ENCODE measurements around the gene ZNF385C. TPM values are rescaled to one million over a fixed set of nuclear protein-coding genes. Genes with fewer than 3 reads are reported as not detected.

The ZNF385C gene
- total and polyA plus RNA-seq, 2 of the 13 experiments (the other 11 are each of a cell fraction or from before 2014, with no cell fraction given), result 2.3 to 6.1 TPM

DNA sequence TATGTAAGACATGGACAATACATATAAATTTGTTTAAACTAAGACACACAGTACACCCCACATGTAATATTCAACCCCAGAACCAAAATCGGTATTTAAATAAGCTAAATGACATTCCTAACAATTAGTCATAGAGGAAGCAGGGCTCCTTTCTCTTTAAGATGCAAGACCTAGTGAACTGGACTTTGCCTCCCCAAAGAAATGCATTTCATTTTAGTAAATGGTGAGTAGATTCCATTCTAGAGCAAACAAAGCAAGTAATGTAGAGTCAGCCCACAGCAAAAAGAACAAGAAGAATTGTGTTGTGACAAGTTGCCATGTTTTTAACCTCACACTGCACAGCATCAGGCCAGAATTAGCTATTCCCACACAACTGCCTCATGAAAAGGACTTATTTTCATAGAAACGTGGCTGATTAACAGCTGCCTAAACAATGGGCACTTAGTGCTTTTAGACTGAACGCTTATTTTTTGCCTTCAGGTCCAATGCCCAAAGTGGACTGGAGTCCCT lies 95.4 kb downstream of the ZNF385C start (continued):
- TF ChIP-seq, protein P1, sequence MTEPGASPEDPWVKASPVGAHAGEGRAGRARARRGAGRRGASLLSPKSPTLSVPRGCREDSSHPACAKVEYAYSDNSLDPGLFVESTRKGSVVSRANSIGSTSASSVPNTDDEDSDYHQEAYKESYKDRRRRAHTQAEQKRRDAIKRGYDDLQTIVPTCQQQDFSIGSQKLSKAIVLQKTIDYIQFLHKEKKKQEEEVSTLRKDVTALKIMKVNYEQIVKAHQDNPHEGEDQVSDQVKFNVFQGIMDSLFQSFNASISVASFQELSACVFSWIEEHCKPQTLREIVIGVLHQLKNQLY (CRISPR knock-in tag; IDR thresholded peaks at IDR 0.05), result no peak
- TF ChIP-seq ETV6 (CRISPR knock-in tag; conservative IDR thresholded peaks at IDR 0.05), result no peak
- TF ChIP-seq, protein P2, sequence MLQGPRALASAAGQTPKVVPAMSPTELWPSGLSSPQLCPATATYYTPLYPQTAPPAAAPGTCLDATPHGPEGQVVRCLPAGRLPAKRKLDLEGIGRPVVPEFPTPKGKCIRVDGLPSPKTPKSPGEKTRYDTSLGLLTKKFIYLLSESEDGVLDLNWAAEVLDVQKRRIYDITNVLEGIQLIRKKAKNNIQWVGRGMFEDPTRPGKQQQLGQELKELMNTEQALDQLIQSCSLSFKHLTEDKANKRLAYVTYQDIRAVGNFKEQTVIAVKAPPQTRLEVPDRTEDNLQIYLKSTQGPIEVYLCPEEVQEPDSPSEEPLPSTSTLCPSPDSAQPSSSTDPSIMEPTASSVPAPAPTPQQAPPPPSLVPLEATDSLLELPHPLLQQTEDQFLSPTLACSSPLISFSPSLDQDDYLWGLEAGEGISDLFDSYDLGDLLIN (CRISPR knock-in tag; IDR thresholded peaks at IDR 0.05; ENCODE audit: borderline replicate concordance), result no peak
- TF ChIP-seq, protein P3, sequence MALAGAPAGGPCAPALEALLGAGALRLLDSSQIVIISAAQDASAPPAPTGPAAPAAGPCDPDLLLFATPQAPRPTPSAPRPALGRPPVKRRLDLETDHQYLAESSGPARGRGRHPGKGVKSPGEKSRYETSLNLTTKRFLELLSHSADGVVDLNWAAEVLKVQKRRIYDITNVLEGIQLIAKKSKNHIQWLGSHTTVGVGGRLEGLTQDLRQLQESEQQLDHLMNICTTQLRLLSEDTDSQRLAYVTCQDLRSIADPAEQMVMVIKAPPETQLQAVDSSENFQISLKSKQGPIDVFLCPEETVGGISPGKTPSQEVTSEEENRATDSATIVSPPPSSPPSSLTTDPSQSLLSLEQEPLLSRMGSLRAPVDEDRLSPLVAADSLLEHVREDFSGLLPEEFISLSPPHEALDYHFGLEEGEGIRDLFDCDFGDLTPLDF (CRISPR knock-in tag; IDR thresholded peaks at IDR 0.05), result no peak
- no peak for TF ChIP-seq ATM (IDR thresholded peaks at IDR 0.05; ENCODE audit: borderline replicate concordance)
- TF ChIP-seq, protein P4, sequence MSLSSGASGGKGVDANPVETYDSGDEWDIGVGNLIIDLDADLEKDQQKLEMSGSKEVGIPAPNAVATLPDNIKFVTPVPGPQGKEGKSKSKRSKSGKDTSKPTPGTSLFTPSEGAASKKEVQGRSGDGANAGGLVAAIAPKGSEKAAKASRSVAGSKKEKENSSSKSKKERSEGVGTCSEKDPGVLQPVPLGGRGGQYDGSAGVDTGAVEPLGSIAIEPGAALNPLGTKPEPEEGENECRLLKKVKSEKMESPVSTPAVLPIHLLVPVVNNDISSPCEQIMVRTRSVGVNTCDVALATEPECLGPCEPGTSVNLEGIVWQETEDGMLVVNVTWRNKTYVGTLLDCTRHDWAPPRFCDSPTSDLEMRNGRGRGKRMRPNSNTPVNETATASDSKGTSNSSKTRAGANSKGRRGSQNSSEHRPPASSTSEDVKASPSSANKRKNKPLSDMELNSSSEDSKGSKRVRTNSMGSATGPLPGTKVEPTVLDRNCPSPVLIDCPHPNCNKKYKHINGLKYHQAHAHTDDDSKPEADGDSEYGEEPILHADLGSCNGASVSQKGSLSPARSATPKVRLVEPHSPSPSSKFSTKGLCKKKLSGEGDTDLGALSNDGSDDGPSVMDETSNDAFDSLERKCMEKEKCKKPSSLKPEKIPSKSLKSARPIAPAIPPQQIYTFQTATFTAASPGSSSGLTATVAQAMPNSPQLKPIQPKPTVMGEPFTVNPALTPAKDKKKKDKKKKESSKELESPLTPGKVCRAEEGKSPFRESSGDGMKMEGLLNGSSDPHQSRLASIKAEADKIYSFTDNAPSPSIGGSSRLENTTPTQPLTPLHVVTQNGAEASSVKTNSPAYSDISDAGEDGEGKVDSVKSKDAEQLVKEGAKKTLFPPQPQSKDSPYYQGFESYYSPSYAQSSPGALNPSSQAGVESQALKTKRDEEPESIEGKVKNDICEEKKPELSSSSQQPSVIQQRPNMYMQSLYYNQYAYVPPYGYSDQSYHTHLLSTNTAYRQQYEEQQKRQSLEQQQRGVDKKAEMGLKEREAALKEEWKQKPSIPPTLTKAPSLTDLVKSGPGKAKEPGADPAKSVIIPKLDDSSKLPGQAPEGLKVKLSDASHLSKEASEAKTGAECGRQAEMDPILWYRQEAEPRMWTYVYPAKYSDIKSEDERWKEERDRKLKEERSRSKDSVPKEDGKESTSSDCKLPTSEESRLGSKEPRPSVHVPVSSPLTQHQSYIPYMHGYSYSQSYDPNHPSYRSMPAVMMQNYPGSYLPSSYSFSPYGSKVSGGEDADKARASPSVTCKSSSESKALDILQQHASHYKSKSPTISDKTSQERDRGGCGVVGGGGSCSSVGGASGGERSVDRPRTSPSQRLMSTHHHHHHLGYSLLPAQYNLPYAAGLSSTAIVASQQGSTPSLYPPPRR (CRISPR knock-in tag; IDR thresholded peaks at IDR 0.05; ENCODE audit: borderline replicate concordance), result no peak
- TF ChIP-seq GTF3A (CRISPR knock-in tag; conservative IDR thresholded peaks at IDR 0.05), result no peak
- TF ChIP-seq, protein P5, sequence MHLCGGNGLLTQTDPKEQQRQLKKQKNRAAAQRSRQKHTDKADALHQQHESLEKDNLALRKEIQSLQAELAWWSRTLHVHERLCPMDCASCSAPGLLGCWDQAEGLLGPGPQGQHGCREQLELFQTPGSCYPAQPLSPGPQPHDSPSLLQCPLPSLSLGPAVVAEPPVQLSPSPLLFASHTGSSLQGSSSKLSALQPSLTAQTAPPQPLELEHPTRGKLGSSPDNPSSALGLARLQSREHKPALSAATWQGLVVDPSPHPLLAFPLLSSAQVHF (CRISPR knock-in tag; IDR thresholded peaks at IDR 0.05), result no peak
- 0 out of 2 replicates have a peak, but pooled peaks have one; percentile 17 for TF ChIP-seq RXRB (CRISPR knock-in tag; IDR thresholded peaks at IDR 0.05; ENCODE audit: borderline replicate concordance)
- TF ChIP-seq SRY (CRISPR knock-in tag; IDR thresholded peaks at IDR 0.05), result no peak
- no peak; the same call in 1 of the 2 replicates for TF ChIP-seq YEATS2 (CRISPR knock-in tag; IDR thresholded peaks at IDR 0.05; ENCODE audit: borderline replicate concordance)
- TF ChIP-seq, protein P6, sequence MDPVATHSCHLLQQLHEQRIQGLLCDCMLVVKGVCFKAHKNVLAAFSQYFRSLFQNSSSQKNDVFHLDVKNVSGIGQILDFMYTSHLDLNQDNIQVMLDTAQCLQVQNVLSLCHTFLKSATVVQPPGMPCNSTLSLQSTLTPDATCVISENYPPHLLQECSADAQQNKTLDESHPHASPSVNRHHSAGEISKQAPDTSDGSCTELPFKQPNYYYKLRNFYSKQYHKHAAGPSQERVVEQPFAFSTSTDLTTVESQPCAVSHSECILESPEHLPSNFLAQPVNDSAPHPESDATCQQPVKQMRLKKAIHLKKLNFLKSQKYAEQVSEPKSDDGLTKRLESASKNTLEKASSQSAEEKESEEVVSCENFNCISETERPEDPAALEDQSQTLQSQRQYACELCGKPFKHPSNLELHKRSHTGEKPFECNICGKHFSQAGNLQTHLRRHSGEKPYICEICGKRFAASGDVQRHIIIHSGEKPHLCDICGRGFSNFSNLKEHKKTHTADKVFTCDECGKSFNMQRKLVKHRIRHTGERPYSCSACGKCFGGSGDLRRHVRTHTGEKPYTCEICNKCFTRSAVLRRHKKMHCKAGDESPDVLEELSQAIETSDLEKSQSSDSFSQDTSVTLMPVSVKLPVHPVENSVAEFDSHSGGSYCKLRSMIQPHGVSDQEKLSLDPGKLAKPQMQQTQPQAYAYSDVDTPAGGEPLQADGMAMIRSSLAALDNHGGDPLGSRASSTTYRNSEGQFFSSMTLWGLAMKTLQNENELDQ (CRISPR knock-in tag; IDR thresholded peaks at IDR 0.05; ENCODE audit: borderline replicate concordance), result no peak
- TF ChIP-seq, protein P7, sequence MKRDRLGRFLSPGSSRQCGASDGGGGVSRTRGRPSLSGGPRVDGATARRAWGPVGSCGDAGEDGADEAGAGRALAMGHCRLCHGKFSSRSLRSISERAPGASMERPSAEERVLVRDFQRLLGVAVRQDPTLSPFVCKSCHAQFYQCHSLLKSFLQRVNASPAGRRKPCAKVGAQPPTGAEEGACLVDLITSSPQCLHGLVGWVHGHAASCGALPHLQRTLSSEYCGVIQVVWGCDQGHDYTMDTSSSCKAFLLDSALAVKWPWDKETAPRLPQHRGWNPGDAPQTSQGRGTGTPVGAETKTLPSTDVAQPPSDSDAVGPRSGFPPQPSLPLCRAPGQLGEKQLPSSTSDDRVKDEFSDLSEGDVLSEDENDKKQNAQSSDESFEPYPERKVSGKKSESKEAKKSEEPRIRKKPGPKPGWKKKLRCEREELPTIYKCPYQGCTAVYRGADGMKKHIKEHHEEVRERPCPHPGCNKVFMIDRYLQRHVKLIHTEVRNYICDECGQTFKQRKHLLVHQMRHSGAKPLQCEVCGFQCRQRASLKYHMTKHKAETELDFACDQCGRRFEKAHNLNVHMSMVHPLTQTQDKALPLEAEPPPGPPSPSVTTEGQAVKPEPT (CRISPR knock-in tag; IDR thresholded peaks at IDR 0.05; ENCODE audit: low read depth), result no peak
- TF ChIP-seq, protein P8, sequence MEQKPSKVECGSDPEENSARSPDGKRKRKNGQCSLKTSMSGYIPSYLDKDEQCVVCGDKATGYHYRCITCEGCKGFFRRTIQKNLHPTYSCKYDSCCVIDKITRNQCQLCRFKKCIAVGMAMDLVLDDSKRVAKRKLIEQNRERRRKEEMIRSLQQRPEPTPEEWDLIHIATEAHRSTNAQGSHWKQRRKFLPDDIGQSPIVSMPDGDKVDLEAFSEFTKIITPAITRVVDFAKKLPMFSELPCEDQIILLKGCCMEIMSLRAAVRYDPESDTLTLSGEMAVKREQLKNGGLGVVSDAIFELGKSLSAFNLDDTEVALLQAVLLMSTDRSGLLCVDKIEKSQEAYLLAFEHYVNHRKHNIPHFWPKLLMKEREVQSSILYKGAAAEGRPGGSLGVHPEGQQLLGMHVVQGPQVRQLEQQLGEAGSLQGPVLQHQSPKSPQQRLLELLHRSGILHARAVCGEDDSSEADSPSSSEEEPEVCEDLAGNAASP (CRISPR knock-in tag; IDR thresholded peaks at IDR 0.05; ENCODE audit: borderline replicate concordance), result no peak
